IMR-90 (cell line): ENCODE data around the gene KCNQ5. TPM values are rescaled to one million over a fixed set of nuclear protein-coding genes. Genes with fewer than 3 reads are reported as not detected.

ENCODE experiments used
- ATAC-seq: fragments of 200-7000 bp; cut with Tn5 transposase; 2 replicates; pipeline ENCODE4 v1.9.1; 2020; ENCODE audit warnings: low read depth, mild to moderate bottlenecking, moderate library complexity
- BruUV-seq: library from RNA; stranded (reverse); fragments of 400-500 nt; replicated peaks from 2 replicates; lab custom pipeline; 2021; lab: Mats Ljungman, UMichigan
- CTCF ChIA-PET: fragments of 300-600 bp; formaldehyde crosslinking; extraction: SDS; loops from one replicate; lab custom pipeline; 2021; ENCODE audit warnings: antibody characterized with exemption; lab: Yijun Ruan, JAX
- POLR2A ChIA-PET: fragments of 300-600 bp; sonication (Branson Sonifier 250); formaldehyde crosslinking; loops from one replicate; lab custom pipeline; 2022; ENCODE audit warnings: antibody characterized with exemption; ENCODE audit not compliant: unreplicated experiment; lab: Charles Lee
- DNase-seq: peaks from one replicate; pipeline ENCODE4 v3.0.0; 2013
- H2AFZ ChIP-seq: replicated peaks from 2 replicates; pipeline ENCODE3; 2013; ENCODE audit warnings: low read length, mild to moderate bottlenecking; ENCODE audit not compliant: poor library complexity
- H2AK5ac ChIP-seq: 2 replicates; pipeline ENCODE4 v1.6.1; 2013; ENCODE audit warnings: low read depth, low read length, inconsistent platforms
- H2AK9ac ChIP-seq: replicated peaks from 2 replicates; pipeline ENCODE3; 2013; ENCODE audit warnings: mild to moderate bottlenecking, low read depth, low read length, moderate library complexity; ENCODE audit not compliant: poor library complexity
- H2BK120ac ChIP-seq: 2 replicates; pipeline ENCODE4 v1.6.1; 2013; ENCODE audit warnings: low read depth, low read length, inconsistent platforms
- H2BK15ac ChIP-seq: 3 replicates; pipeline ENCODE4 v1.6.1; 2013; ENCODE audit warnings: low read depth, low read length, inconsistent platforms
- H2BK20ac ChIP-seq: 2 replicates; pipeline ENCODE4 v1.6.1; 2013; ENCODE audit warnings: low read depth, mild to moderate bottlenecking, inconsistent platforms, low read length, moderate library complexity
- H2BK5ac ChIP-seq: 2 replicates; pipeline ENCODE4 v1.6.1; 2013; ENCODE audit warnings: mild to moderate bottlenecking, low read depth, low read length, inconsistent platforms; ENCODE audit not compliant: poor library complexity, severe bottlenecking
- H3K14ac ChIP-seq: replicated peaks from 2 replicates; pipeline ENCODE4 v1.6.1; 2013; ENCODE audit warnings: low read depth, low read length, inconsistent platforms
- H3K18ac ChIP-seq: 2 replicates; pipeline ENCODE4 v1.6.1; 2013; ENCODE audit warnings: low read depth, low read length, control low read depth
- H3K23ac ChIP-seq: 2 replicates; pipeline ENCODE4 v1.6.1; 2013; ENCODE audit warnings: low read depth, low read length, inconsistent platforms
- H3K27ac ChIP-seq: 2 replicates; pipeline ENCODE4 v1.5.1; 2013; ENCODE audit warnings: mild to moderate bottlenecking, control low read depth, low read length; ENCODE audit not compliant: insufficient read depth
- H3K27me3 ChIP-seq: 2 replicates; pipeline ENCODE4 v1.6.1; 2013; ENCODE audit warnings: low read length; ENCODE audit not compliant: control insufficient read depth, insufficient read depth
- H3K36me3 ChIP-seq: 2 replicates; pipeline ENCODE4 v1.6.1; 2013; ENCODE audit warnings: low read length, mixed read lengths; ENCODE audit not compliant: control insufficient read depth, insufficient read depth
- H3K4ac ChIP-seq: 2 replicates; pipeline ENCODE4 v1.6.1; 2013; ENCODE audit warnings: low read depth, low read length, inconsistent platforms
- H3K4me1 ChIP-seq: 2 replicates; pipeline ENCODE4 v1.6.1; 2013; ENCODE audit warnings: low read length, mixed read lengths; ENCODE audit not compliant: control insufficient read depth, insufficient read depth
- H3K4me2 ChIP-seq: 2 replicates; pipeline ENCODE4 v1.6.1; 2013; ENCODE audit warnings: low read depth, mild to moderate bottlenecking, control low read depth, low read length, moderate library complexity
- H3K4me3 ChIP-seq: 2 replicates; pipeline ENCODE4 v1.5.1; 2013; ENCODE audit warnings: low read depth, mild to moderate bottlenecking, control low read depth, low read length, moderate library complexity; ENCODE audit not compliant: insufficient read depth
- H3K56ac ChIP-seq: 2 replicates; pipeline ENCODE4 v1.6.1; 2013; ENCODE audit warnings: low read length, inconsistent platforms; ENCODE audit not compliant: insufficient read depth; ENCODE audit errors: extremely low read depth
- H3K79me1 ChIP-seq, 2 experiments: 2 replicates each; pipeline ENCODE4 v1.6.1; 2013; ENCODE audit warnings: low read length in 2 of 2, inconsistent platforms in 1 of 2, low read depth in 1 of 2
- H3K9ac ChIP-seq: 2 replicates; pipeline ENCODE4 v1.6.1; 2013; ENCODE audit warnings: low read depth, low read length, control low read depth
- H3K9me1 ChIP-seq: 2 replicates; pipeline ENCODE4 v1.6.1; 2013; ENCODE audit warnings: low read length, inconsistent platforms; ENCODE audit not compliant: insufficient read depth
- H3K9me3 ChIP-seq: 2 replicates; pipeline ENCODE4 v1.6.1; 2013; ENCODE audit warnings: low read length; ENCODE audit not compliant: control insufficient read depth, insufficient read depth
- H4K20me1 ChIP-seq: 2 replicates; pipeline ENCODE4 v1.6.1; 2013; ENCODE audit warnings: low read length, inconsistent platforms; ENCODE audit not compliant: insufficient read depth
- H4K5ac ChIP-seq: 2 replicates; pipeline ENCODE4 v1.6.1; 2013; ENCODE audit warnings: mild to moderate bottlenecking, low read depth, low read length, control low read depth
- H4K8ac ChIP-seq, 2 experiments: 2 replicates each; pipeline ENCODE4 v1.6.1; 2013; ENCODE audit warnings: low read depth in 2 of 2, low read length in 2 of 2, control low read depth in 1 of 2, inconsistent platforms in 1 of 2
- H4K91ac ChIP-seq: 2 replicates; pipeline ENCODE4 v1.6.1; 2013; ENCODE audit warnings: low read depth, low read length, inconsistent platforms; ENCODE audit not compliant: insufficient read depth
- CEBPB ChIP-seq: IDR thresholded peaks from 2 replicates; pipeline ENCODE4 v1.6.1; 2012; ENCODE audit warnings: low read depth, low read length, improper control_type of control experiment
- CHD1 ChIP-seq: IDR thresholded peaks from 2 replicates; pipeline ENCODE4 v1.6.1; 2012; ENCODE audit warnings: low read depth, low read length, improper control_type of control experiment
- FOS ChIP-seq: fragments of 150-350 bp; IDR thresholded peaks from 2 replicates; pipeline ENCODE4 v1.6.1; 2016; ENCODE audit warnings: low read depth, low read length
- MAZ ChIP-seq: IDR thresholded peaks from 2 replicates; pipeline ENCODE4 v1.6.1; 2012; ENCODE audit warnings: low read depth, mild to moderate bottlenecking, low read length, improper control_type of control experiment, moderate library complexity, borderline replicate concordance
- NFE2L2 ChIP-seq: fragments of 150-350 bp; IDR thresholded peaks from 2 replicates; pipeline ENCODE4 v1.6.1; 2016; ENCODE audit warnings: low read depth, mild to moderate bottlenecking, low read length
- RCOR1 ChIP-seq: IDR thresholded peaks from 2 replicates; pipeline ENCODE4 v1.6.1; 2012; ENCODE audit warnings: mild to moderate bottlenecking, low read length, improper control_type of control experiment; ENCODE audit not compliant: insufficient replicate concordance
- SMC3 ChIP-seq: fragments of 150-350 bp; IDR thresholded peaks from 2 replicates; pipeline ENCODE4 v1.6.1; 2016; ENCODE audit warnings: low read depth, mild to moderate bottlenecking, antibody characterized with exemption, low read length, moderate library complexity
- WGBS, 2 experiments: methylation state at CpG; one replicate each; pipeline versions ENCODE4 v1.1.5 to v1.1.7; 2013; ENCODE audit warnings: missing lambda C conversion rate in 2 of 2; ENCODE audit not compliant: insufficient read length in 1 of 2; ENCODE audit errors: extremely low coverage in 2 of 2; 5-methylcytosine and 5-hydroxymethylcytosine counted together
- dilution Hi-C: fragments of 300-500 bp; cut with HindIII; formaldehyde crosslinking; loops from one replicate; pipeline ENCODE4 v1.14.3; 2018; ENCODE audit warnings: low sequenced_read_pairs; ENCODE audit not compliant: unreplicated experiment
- in situ Hi-C: fragments of 300-500 bp; cut with MboI; formaldehyde crosslinking; loops from 3 replicates; pipeline ENCODE4 v1.14.3; 2019; ENCODE audit warnings: low sequenced_read_pairs, inconsistent platforms, mixed read lengths
- intact Hi-C: fragments of 100-400 bp; cut with micrococcal nuclease; formaldehyde crosslinking; loops from 2 replicates; pipeline ENCODE4 v1.10.0; 2022
- polyA plus RNA-seq, 3 experiments: library from polyadenylated mRNA; depleted of rRNA; stranded (reverse); fragments of >200 nt; gene quantifications; 2 replicates each; pipeline ENCODE4 v1.2.3, GENCODE V29; 2012; ENCODE audit warnings: low replicate concordance in 1 of 3
- total RNA-seq: library from RNA; depleted of rRNA; stranded (reverse); fragments of >200 nt; gene quantifications from 2 replicates; pipeline ENCODE4 v1.2.3, GENCODE V29; 2012
- TF ChIP-seq, protein P1 (sequence below): fragments of 150-350 bp; IDR thresholded peaks from 2 replicates; pipeline ENCODE4 v1.6.1; 2017; ENCODE audit warnings: mild to moderate bottlenecking, antibody characterized with exemption, low read length, low read depth
- TF ChIP-seq, protein P2 (sequence below): conservative IDR thresholded peaks from 2 replicates; pipeline ENCODE4 v1.5.1; 2012; ENCODE audit warnings: mild to moderate bottlenecking, low read depth, low read length, improper control_type of control experiment
- TF ChIP-seq, protein P3 (sequence below): fragments of 150-350 bp; IDR thresholded peaks from 2 replicates; pipeline ENCODE4 v1.6.1; 2016; ENCODE audit warnings: low read depth, mild to moderate bottlenecking, low read length, moderate library complexity, borderline replicate concordance

Gene KCNQ5
- total and polyA plus RNA-seq, 2 of the 4 experiments (the other 2 are of a cell fraction) = 0.75 to 1.3 TPM

DNA sequence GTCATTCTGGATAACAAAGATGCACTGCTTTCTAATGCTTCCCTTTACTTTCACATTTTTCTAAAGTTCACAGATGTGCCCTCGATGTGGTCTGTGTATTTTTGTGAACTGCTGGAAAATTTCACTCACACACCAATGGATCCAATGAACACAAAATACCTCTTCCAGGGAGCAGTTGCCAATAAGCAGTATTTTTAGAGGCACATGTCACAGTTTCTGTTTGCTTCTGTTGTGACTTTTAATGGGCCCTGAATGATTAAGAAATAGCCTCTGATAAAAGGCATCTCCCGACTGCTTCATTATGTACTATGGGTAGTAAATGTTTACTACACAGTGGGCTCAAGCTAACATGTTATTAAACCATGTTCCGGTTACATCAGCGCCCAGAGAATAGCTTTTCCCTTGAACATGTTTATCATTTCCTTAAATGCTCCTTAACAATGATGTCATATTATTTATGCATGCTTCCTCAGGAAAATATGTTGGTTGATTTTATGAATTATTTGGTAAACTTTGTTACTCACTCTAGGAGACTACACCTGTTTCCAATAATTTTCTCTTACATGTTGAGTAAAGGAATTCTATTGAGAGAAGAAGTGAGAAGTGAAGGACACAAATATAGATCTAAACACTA lies 188.0 kb downstream of the KCNQ5 start:
- Histone ChIP-seq H3K4me2 (peak overlapping the region; percentile 20; the same call in 1 of the 2 replicates), H3K79me1 (no peaks in the 10 kb centered on the region; a peak in 1 of 4 replicates), H3K9me3 (no peaks in the 10 kb centered on the region), H3K36me3 (no peaks in the 10 kb centered on the region), H3K9me1 (peaks cover 10% of the 10 kb centered on the region; the same call in 1 of the 2 replicates), H3K4me3 (no peak overlapping the region), H3K4ac (no peak overlapping the region), H3K27ac (no peak overlapping the region), H2AK9ac (no peak overlapping the region), H3K14ac (no peak overlapping the region), H4K5ac (no peak overlapping the region), H2BK5ac (no peak overlapping the region), H3K18ac (no peak overlapping the region), H2BK120ac (no peak overlapping the region), H3K27me3 (no peaks in the 10 kb centered on the region), H4K8ac (no peak overlapping the region), H4K91ac (no peak overlapping the region), H3K4me1 (peaks cover 14% of the 10 kb centered on the region), H3K23ac (no peak overlapping the region), H4K20me1 (no peaks in the 10 kb centered on the region), H2AFZ (no peak overlapping the region), H2BK20ac (no peak overlapping the region), H3K56ac (no peak overlapping the region), H3K9ac (no peak overlapping the region), H2BK15ac (no peak overlapping the region), H2AK5ac (no peak overlapping the region)
- in situ Hi-C loops = no loop called here
- no peak for TF ChIP-seq NFE2L2
- TF ChIP-seq RCOR1 = no peak
- TF ChIP-seq, protein P1, sequence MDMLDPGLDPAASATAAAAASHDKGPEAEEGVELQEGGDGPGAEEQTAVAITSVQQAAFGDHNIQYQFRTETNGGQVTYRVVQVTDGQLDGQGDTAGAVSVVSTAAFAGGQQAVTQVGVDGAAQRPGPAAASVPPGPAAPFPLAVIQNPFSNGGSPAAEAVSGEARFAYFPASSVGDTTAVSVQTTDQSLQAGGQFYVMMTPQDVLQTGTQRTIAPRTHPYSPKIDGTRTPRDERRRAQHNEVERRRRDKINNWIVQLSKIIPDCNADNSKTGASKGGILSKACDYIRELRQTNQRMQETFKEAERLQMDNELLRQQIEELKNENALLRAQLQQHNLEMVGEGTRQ = no peak
- no peak for TF ChIP-seq CEBPB
- no peak for TF ChIP-seq MAZ
- TF ChIP-seq, protein P2, sequence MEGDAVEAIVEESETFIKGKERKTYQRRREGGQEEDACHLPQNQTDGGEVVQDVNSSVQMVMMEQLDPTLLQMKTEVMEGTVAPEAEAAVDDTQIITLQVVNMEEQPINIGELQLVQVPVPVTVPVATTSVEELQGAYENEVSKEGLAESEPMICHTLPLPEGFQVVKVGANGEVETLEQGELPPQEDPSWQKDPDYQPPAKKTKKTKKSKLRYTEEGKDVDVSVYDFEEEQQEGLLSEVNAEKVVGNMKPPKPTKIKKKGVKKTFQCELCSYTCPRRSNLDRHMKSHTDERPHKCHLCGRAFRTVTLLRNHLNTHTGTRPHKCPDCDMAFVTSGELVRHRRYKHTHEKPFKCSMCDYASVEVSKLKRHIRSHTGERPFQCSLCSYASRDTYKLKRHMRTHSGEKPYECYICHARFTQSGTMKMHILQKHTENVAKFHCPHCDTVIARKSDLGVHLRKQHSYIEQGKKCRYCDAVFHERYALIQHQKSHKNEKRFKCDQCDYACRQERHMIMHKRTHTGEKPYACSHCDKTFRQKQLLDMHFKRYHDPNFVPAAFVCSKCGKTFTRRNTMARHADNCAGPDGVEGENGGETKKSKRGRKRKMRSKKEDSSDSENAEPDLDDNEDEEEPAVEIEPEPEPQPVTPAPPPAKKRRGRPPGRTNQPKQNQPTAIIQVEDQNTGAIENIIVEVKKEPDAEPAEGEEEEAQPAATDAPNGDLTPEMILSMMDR = no peak
- TF ChIP-seq FOS = no peak
- no peak for TF ChIP-seq CHD1
- TF ChIP-seq SMC3 = no peak
- TF ChIP-seq, protein P3, sequence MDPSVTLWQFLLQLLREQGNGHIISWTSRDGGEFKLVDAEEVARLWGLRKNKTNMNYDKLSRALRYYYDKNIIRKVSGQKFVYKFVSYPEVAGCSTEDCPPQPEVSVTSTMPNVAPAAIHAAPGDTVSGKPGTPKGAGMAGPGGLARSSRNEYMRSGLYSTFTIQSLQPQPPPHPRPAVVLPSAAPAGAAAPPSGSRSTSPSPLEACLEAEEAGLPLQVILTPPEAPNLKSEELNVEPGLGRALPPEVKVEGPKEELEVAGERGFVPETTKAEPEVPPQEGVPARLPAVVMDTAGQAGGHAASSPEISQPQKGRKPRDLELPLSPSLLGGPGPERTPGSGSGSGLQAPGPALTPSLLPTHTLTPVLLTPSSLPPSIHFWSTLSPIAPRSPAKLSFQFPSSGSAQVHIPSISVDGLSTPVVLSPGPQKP = no peak
- intact Hi-C loops = no loop called here
- ChIA-PET CTCF (no interaction called here), POLR2A (no interaction called here)
- DNase-seq (peak; percentile 14), ATAC-seq (peak; percentile 37; the same call in 1 of the 2 replicates)
- dilution Hi-C loops = no loop called here
- no CpG with 5 or more reads among the region's 4 CpGs for WGBS, 2 experiments
- BruUV-seq = no TSS peak
